Karpas-422 (cell line): ENCODE measurements around the gene TGIF2. TPM values are rescaled to one million over a fixed set of nuclear protein-coding genes. Genes with fewer than 3 reads are reported as not detected.

Source experiments
- DNase-seq: peaks from one replicate; pipeline ENCODE4 v3.0.0-alpha.2; 2015
- H2AFZ ChIP-seq: fragments of 200-600 bp; sonication (generic); 2 replicates; pipeline ENCODE4 v1.6.1; 2014; ENCODE audit warnings: antibody characterized with exemption, low read length, mixed read lengths
- H3K27ac ChIP-seq: fragments of 200-600 bp; sonication (generic); 2 replicates; pipeline ENCODE4 v1.5.1; 2014; ENCODE audit warnings: mild to moderate bottlenecking, low read length, moderate library complexity
- H3K27me3 ChIP-seq: fragments of 200-600 bp; sonication (generic); 2 replicates; pipeline ENCODE4 v1.6.1; 2014; ENCODE audit warnings: low read length, mixed read lengths
- H3K36me3 ChIP-seq: fragments of 200-600 bp; sonication (generic); 2 replicates; pipeline ENCODE4 v1.6.1; 2014; ENCODE audit warnings: low read length, mixed read lengths; ENCODE audit not compliant: insufficient read depth
- H3K4me1 ChIP-seq: fragments of 200-600 bp; sonication (generic); 2 replicates; pipeline ENCODE4 v1.6.1; 2014; ENCODE audit warnings: mild to moderate bottlenecking, low read length, mixed read lengths
- H3K4me2 ChIP-seq: fragments of 200-600 bp; sonication (generic); 2 replicates; pipeline ENCODE4 v1.6.1; 2014; ENCODE audit warnings: low read length, low read depth, mild to moderate bottlenecking; ENCODE audit not compliant: poor library complexity, severe bottlenecking
- H3K4me3 ChIP-seq: fragments of 200-600 bp; sonication (generic); 2 replicates; pipeline ENCODE4 v1.5.1; 2014; ENCODE audit warnings: mild to moderate bottlenecking, antibody characterized with exemption, low read length, mixed read lengths
- H3K79me2 ChIP-seq: fragments of 200-600 bp; sonication (generic); 2 replicates; pipeline ENCODE4 v1.6.1; 2014; ENCODE audit warnings: mild to moderate bottlenecking, low read length, mixed read lengths
- H3K9ac ChIP-seq: fragments of 200-600 bp; sonication (generic); 2 replicates; pipeline ENCODE4 v1.6.0; 2014; ENCODE audit warnings: low read length
- H3K9me2 ChIP-seq: fragments of 200-600 bp; sonication (generic), shearing (Covaris generic); replicated peaks from 2 replicates; pipeline ENCODE4 v1.6.0; 2014; ENCODE audit warnings: mild to moderate bottlenecking, low read length, moderate library complexity; ENCODE audit not compliant: insufficient read depth
- H3K9me3 ChIP-seq: fragments of 300-700, 200-600 bp; sonication (generic); 2 replicates; pipeline ENCODE4 v1.6.1; 2014; ENCODE audit warnings: low read length, mixed read lengths
- H4K20me1 ChIP-seq: fragments of 200-600 bp; sonication (generic); 2 replicates; pipeline ENCODE4 v1.6.1; 2014; ENCODE audit warnings: mild to moderate bottlenecking, antibody characterized with exemption, low read length, low read depth; ENCODE audit not compliant: insufficient read depth
- total RNA-seq: library from RNA; depleted of rRNA; stranded (reverse); fragments of >200 nt; shearing (Covaris generic); gene quantifications from 2 replicates; pipeline ENCODE4 v1.2.3, GENCODE V29; 2014; ENCODE audit warnings: low replicate concordance

The TGIF2 gene
- total RNA-seq, 1 experiment from 2014 or later: 21.3 TPM

GRCh38 chr20:36571564-36572504, 1.6 kb upstream of the TGIF2 start:
- H3K4me3 ChIP-seq: peak overlapping the region; percentile 89
- no peaks in the 10 kb centered on the region for H3K36me3 ChIP-seq
- peaks cover 21% of the 10 kb centered on the region for H3K4me1 ChIP-seq
- H3K79me2 ChIP-seq: peaks cover 44% of the 10 kb centered on the region
- peak overlapping the region; percentile 88 for H3K9ac ChIP-seq
- H4K20me1 ChIP-seq: peaks cover 14% of the 10 kb centered on the region; the same call in 1 of the 2 replicates
- H3K9me3 ChIP-seq: no peaks in the 10 kb centered on the region
- no peaks in the 10 kb centered on the region for H3K9me2 ChIP-seq
- peak overlapping the region; percentile 81 for H3K27ac ChIP-seq
- no peaks in the 10 kb centered on the region for H3K27me3 ChIP-seq
- no peak for DNase-seq
- no peak overlapping the region; the same call in 1 of the 2 replicates for H2AFZ ChIP-seq
- peak overlapping the region; percentile 92 for H3K4me2 ChIP-seq

GRCh38 chr20:36572701-36573102, 695 bp upstream of the TGIF2 start:
- peak; percentile 74 for DNase-seq
- H3K4me2 ChIP-seq: peak overlapping the region; percentile 92
- H2AFZ ChIP-seq: peak overlapping the region; percentile 58; the same call in 1 of the 2 replicates
- H3K4me3 ChIP-seq: peak overlapping the region; percentile 89
- H3K4me1 ChIP-seq: peaks cover 21% of the 10 kb centered on the region
- H3K9me3 ChIP-seq: no peaks in the 10 kb centered on the region
- H3K9me2 ChIP-seq: no peaks in the 10 kb centered on the region
- H3K36me3 ChIP-seq: no peaks in the 10 kb centered on the region
- peak overlapping the region; percentile 81 for H3K27ac ChIP-seq
- H3K27me3 ChIP-seq: no peaks in the 10 kb centered on the region
- peak overlapping the region; percentile 88 for H3K9ac ChIP-seq
- H3K79me2 ChIP-seq: peaks cover 50% of the 10 kb centered on the region
- H4K20me1 ChIP-seq: peaks cover 14% of the 10 kb centered on the region; the same call in 1 of the 2 replicates

- Histone ChIP-seq H3K4me2 (peak overlapping the region; percentile 94), H3K4me1 (peaks cover 21% of the 10 kb centered on the region), H2AFZ (no peak overlapping the region), H3K27me3 (no peaks in the 10 kb centered on the region), H3K9me2 (no peaks in the 10 kb centered on the region), H3K9me3 (no peaks in the 10 kb centered on the region), H3K36me3 (peaks cover 2% of the 10 kb centered on the region; the same call in 1 of the 2 replicates), H3K79me2 (peaks cover 62% of the 10 kb centered on the region), H3K4me3 (peak overlapping the region; percentile 98), H3K9ac (peak overlapping the region; percentile 98), H3K27ac (peak overlapping the region; percentile 89), H4K20me1 (peaks cover 24% of the 10 kb centered on the region; the same call in 1 of the 2 replicates)
- DNase-seq: peak; percentile 80
Measured at GRCh38 chr20:36573798-36574365, 485 bp downstream of the TGIF2 start.

GRCh38 chr20:36574366-36575135, 1.2 kb downstream of the TGIF2 start:
- Histone ChIP-seq H3K27me3 (no peaks in the 10 kb centered on the region), H3K9me3 (no peaks in the 10 kb centered on the region), H3K4me2 (peak overlapping the region; percentile 94), H3K4me1 (peaks cover 21% of the 10 kb centered on the region), H3K9ac (peak overlapping the region; percentile 98), H4K20me1 (peaks cover 24% of the 10 kb centered on the region; the same call in 1 of the 2 replicates), H2AFZ (no peak overlapping the region; the same call in 1 of the 2 replicates), H3K36me3 (peaks cover 5% of the 10 kb centered on the region; the same call in 1 of the 2 replicates), H3K79me2 (peaks cover 63% of the 10 kb centered on the region), H3K9me2 (no peaks in the 10 kb centered on the region), H3K27ac (peak overlapping the region; percentile 89), H3K4me3 (peak overlapping the region; percentile 98)
- peak; percentile 80 for DNase-seq

GRCh38 chr20:36576081-36576445, 2.7 kb downstream of the TGIF2 start:
- no peak overlapping the region for H3K27ac ChIP-seq
- H3K36me3 ChIP-seq: peaks cover 10% of the 10 kb centered on the region; the same call in 1 of the 2 replicates
- peaks cover 73% of the 10 kb centered on the region for H3K79me2 ChIP-seq
- no peak overlapping the region for H2AFZ ChIP-seq
- DNase-seq: no peak
- no peaks in the 10 kb centered on the region for H3K9me3 ChIP-seq
- no peaks in the 10 kb centered on the region for H3K27me3 ChIP-seq
- no peak overlapping the region for H3K4me3 ChIP-seq
- H3K9ac ChIP-seq: no peak overlapping the region
- peaks cover 21% of the 10 kb centered on the region for H3K4me1 ChIP-seq
- H4K20me1 ChIP-seq: peaks cover 24% of the 10 kb centered on the region; the same call in 1 of the 2 replicates
- no peaks in the 10 kb centered on the region for H3K9me2 ChIP-seq
- peak overlapping the region; percentile 94 for H3K4me2 ChIP-seq

DNA sequence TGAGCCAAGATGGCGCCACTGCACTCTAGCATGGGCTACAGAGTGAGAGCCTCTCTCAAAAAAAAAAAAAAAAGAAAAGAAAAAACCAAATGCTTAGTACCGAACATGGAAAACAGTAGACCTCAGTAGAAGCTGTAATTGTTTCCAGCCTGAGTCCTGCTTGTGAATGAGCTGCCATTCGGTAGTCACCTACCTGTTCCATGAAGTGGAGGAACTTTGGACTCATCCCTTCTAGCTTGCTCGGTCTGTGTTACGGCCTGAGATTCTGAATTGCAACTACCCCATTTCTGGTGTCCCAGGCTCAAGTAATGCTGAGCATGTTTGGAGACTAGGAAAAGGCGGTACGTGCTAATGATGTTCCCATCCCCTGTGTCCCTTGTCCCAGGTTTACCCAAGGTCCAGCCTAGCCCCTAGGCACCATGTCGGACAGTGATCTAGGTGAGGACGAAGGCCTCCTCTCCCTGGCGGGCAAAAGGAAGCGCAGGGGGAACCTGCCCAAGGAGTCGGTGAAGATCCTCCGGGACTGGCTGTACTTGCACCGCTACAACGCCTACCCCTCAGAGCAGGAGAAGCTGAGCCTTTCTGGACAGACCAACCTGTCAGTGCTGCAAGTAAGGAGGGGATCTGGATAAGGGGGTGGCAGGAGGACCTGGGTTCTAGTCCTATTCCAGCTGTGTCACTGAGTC, 5.1 kb downstream of the TGIF2 start:
- Histone ChIP-seq H3K79me2 (peaks cover 70% of the 10 kb centered on the region), H4K20me1 (peaks cover 24% of the 10 kb centered on the region; the same call in 1 of the 2 replicates), H3K4me1 (peaks cover 9% of the 10 kb centered on the region), H3K27me3 (no peaks in the 10 kb centered on the region), H3K4me3 (no peak overlapping the region), H3K27ac (no peak overlapping the region), H3K9me2 (no peaks in the 10 kb centered on the region), H3K4me2 (no peak overlapping the region), H2AFZ (no peak overlapping the region), H3K9me3 (no peaks in the 10 kb centered on the region), H3K9ac (no peak overlapping the region), H3K36me3 (peaks cover 18% of the 10 kb centered on the region; the same call in 1 of the 2 replicates)
- no peak for DNase-seq

GRCh38 chr20:36579996-36580545, 6.7 kb downstream of the TGIF2 start:
- H3K4me2 ChIP-seq: no peak overlapping the region
- peaks cover 18% of the 10 kb centered on the region; the same call in 1 of the 2 replicates for H3K36me3 ChIP-seq
- H3K27ac ChIP-seq: no peak overlapping the region
- peaks cover 24% of the 10 kb centered on the region; the same call in 1 of the 2 replicates for H4K20me1 ChIP-seq
- no peaks in the 10 kb centered on the region for H3K9me2 ChIP-seq
- peaks cover 55% of the 10 kb centered on the region for H3K79me2 ChIP-seq
- H3K4me3 ChIP-seq: no peak overlapping the region
- no peak overlapping the region for H2AFZ ChIP-seq
- peaks cover 6% of the 10 kb centered on the region for H3K4me1 ChIP-seq
- H3K9me3 ChIP-seq: no peaks in the 10 kb centered on the region
- no peak overlapping the region for H3K9ac ChIP-seq
- no peaks in the 10 kb centered on the region for H3K27me3 ChIP-seq
- DNase-seq: no peak
